T-helper 2 cell treated with Interferon-gamma antibody and Interleukin-4, amounts not matched to agents 5 μg/mL and 100 μg/mL, for 36 hours (primary cell): Measurements from ENCODE around the gene CBX6.

Experiments
- DNase-seq: peaks from one replicate; pipeline ENCODE4 v3.0.0; 2021; ENCODE audit warnings: low spot score
- H3K27ac Mint-ChIP-seq: one replicate; pipeline ENCODE4 v1.8.0; 2021; ENCODE audit warnings: mild to moderate bottlenecking, mixed read lengths
- H3K27me3 Mint-ChIP-seq: one replicate; pipeline ENCODE4 v1.8.0; 2021; ENCODE audit warnings: low read depth, mixed read lengths
- H3K36me3 Mint-ChIP-seq: one replicate; pipeline ENCODE4 v1.8.0; 2021; ENCODE audit warnings: low read depth, mixed read lengths
- H3K4me1 Mint-ChIP-seq: one replicate; pipeline ENCODE4 v1.8.0; 2021; ENCODE audit warnings: low read depth, mixed read lengths
- H3K4me3 Mint-ChIP-seq: one replicate; pipeline ENCODE4 v1.8.0; 2022; ENCODE audit warnings: mild to moderate bottlenecking, moderate library complexity, mixed read lengths
- H3K9me3 Mint-ChIP-seq: one replicate; pipeline ENCODE4 v1.8.0; 2021; ENCODE audit warnings: mixed read lengths

Gene CBX6

DNA sequence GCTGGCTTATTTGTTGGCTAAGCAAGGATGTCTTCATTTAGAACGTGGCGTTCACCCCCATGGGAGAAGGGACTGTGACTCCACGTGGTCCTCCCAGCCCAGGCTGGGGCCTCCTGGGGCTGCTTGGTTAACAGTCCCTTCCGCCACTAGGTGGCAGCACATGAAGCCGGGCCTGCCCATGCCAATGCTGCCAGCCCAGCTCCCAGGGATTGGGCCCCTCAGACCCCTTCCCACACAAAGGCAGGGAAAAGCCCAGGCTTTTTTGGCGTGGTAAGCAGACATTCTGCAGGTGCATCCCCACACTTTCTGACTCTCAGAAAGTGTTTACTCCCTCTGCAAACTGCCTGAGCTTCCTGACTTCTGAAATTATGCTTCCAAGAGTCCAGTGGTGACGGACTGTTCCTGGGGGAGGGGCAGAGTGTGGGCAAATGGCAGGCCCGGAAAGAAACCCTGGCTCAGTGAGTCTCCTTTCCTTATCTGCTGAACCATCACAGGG lies 3.1 kb downstream of the CBX6 start:
- H3K27me3 Mint-ChIP-seq: peaks cover 12% of the 10 kb centered on the region
- peaks cover 17% of the 10 kb centered on the region for H3K36me3 Mint-ChIP-seq
- H3K4me1 Mint-ChIP-seq: peaks cover 32% of the 10 kb centered on the region
- DNase-seq: peak; percentile 76
- no peak overlapping the region for H3K27ac Mint-ChIP-seq
- H3K9me3 Mint-ChIP-seq: no peaks in the 10 kb centered on the region
- H3K4me3 Mint-ChIP-seq: no peak overlapping the region

DNA sequence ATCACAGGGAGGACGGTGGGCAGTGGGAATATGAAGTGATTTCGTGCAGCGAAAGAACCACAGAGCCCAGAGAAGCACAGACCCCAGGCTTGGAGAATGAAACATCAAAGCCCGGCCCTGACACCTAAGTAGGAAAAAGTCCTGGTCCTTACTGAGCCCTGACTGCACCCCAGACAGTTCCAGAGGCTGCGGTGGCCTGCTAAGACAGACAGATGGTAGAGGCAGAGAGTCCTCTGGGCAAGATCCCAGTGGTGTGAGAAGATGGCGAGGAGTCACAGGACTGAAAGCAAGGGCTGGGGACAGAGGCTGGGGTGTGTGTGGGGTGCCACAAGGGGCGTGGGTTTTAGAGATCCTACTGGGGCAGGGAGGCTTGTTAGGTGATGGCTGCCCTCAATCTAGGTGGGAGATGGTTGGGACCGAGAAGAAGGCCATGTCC lies 3.7 kb downstream of the CBX6 start:
- Mint-ChIP-seq H3K9me3 (no peaks in the 10 kb centered on the region), H3K36me3 (peaks cover 16% of the 10 kb centered on the region), H3K4me1 (peaks cover 26% of the 10 kb centered on the region), H3K27ac (no peak overlapping the region), H3K27me3 (peaks cover 6% of the 10 kb centered on the region), H3K4me3 (no peak overlapping the region)
- DNase-seq: no peak

DNA sequence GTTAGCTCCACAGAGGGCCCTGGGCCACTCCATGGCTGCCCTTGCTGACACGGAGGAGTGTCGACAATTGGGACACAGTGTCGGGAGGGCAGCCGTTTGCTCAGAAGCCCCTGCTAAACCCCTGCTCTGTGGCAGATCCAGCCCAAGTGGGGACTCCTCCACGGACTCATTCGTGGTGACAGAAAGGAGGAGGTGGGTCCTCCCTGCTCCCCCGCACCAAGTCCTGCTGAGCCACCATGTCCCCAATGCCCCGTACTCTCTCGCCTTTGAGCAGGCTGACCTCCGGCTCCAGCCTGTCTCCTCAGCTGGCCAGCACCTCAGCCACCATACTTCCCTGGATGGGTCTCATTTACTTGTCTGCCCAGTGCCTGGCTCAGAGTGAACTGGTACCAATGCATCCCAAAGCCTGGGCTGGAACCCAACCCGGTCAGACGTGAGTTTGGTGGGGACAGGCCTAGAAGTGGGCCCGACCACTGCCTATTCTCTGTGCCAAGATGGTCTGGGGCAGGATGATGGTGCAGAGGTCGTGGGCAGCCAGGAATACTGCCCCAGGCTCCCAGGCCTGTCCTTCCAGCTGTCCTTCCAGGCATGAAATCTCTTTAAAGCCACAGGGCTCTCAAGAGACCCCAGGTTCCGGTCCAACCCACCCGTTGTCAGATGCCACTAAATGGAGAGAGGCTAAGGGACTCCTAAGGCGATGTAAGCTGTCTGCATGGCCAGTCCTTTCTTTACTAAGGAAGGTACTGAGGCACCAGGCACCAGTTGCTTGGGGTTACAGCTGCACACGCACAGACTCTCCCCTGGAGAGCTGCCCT lies 4.3 kb downstream of the CBX6 start:
- H3K36me3 Mint-ChIP-seq: peaks cover 16% of the 10 kb centered on the region
- H3K9me3 Mint-ChIP-seq: no peaks in the 10 kb centered on the region
- H3K27me3 Mint-ChIP-seq: peaks cover 4% of the 10 kb centered on the region
- DNase-seq: no peak
- no peak overlapping the region for H3K27ac Mint-ChIP-seq
- no peak overlapping the region for H3K4me3 Mint-ChIP-seq
- H3K4me1 Mint-ChIP-seq: peaks cover 24% of the 10 kb centered on the region

DNA sequence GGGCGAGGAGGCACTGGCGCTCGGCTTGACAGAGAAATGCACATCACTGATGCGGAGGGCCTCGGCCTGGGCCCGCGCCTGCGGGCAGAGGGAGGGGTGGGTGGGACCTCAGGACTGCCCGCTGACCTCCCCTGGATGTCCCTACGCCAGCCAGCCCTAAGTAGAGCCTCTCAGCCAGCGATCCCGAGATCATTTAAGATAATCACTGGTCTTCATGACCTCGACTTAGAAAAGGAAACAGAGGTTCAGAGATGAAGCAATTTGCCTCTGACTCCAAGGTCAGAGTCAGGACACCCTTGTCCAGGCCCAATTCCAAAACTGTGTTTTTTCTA lies 4.9 kb downstream of the CBX6 start:
- no peaks in the 10 kb centered on the region for H3K9me3 Mint-ChIP-seq
- no peak overlapping the region for H3K4me3 Mint-ChIP-seq
- no peak for DNase-seq
- peaks cover 22% of the 10 kb centered on the region for H3K4me1 Mint-ChIP-seq
- H3K27me3 Mint-ChIP-seq: no peaks in the 10 kb centered on the region
- H3K27ac Mint-ChIP-seq: no peak overlapping the region
- H3K36me3 Mint-ChIP-seq: peaks cover 16% of the 10 kb centered on the region

DNA sequence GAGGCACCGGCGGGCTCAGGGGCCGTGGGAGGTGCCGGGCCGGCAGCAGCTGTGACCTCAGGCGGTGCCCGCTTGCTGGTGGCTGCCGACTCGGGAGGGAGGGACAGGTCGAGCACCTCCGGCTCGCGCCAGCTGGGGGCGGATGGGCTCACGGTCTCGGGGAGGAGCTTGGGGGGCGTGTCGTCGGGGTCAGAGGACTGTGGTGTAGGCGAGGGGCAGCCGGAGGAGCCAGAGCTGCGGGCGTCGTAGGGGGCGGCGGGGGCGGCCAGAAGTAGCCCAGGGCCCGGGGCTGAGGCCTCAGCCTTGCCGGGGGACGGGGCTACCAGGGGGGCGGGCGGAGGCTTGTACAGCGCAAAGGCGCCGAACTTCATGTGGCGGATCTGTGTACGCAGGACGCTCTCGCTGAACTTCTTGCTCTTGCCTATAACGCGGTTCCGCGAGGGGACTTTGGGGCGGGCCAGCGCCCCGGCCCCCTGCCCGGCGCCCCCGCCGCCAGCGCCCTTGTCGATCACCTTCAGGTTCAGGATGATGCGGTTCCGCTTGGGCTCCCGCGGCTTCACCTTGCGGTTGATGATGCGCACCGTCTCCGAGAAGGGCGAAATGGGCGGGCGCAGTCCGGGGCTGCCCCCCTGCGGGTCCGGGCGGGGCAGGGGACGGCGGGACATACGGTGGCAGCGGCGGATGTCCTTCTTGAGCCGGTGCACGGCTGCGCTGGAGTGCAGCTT lies 5.5 kb downstream of the CBX6 start:
- DNase-seq: no peak

DNA sequence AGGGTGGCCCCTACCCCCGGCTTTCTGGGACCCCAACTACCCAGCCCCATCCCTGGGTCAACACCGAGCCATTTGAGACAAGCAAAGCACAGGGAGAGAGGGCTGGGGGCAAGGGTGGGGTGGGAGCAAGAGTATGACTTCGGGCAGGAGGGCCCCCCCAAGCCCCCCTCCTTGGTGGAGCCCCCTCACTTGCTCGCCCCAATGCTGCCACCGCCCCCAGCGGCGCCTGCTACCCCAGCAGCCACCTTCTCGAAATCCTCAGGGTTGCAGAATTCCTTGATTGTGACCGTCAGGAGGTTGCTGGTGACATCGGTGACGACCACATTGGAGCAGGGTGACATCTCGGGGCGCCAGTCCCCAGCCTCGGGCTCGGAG lies 6.0 kb downstream of the CBX6 start:
- H3K27ac Mint-ChIP-seq: no peak overlapping the region
- H3K27me3 Mint-ChIP-seq: no peaks in the 10 kb centered on the region
- H3K36me3 Mint-ChIP-seq: peaks cover 16% of the 10 kb centered on the region
- H3K9me3 Mint-ChIP-seq: no peaks in the 10 kb centered on the region
- H3K4me1 Mint-ChIP-seq: peaks cover 21% of the 10 kb centered on the region
- no peak for DNase-seq
- no peak overlapping the region for H3K4me3 Mint-ChIP-seq

More for the DNA sequence above, 5.5 kb downstream of the CBX6 start:
- peaks cover 22% of the 10 kb centered on the region for H3K4me1 Mint-ChIP-seq
- H3K4me3 Mint-ChIP-seq: no peak overlapping the region
- no peak overlapping the region for H3K27ac Mint-ChIP-seq
- H3K36me3 Mint-ChIP-seq: peaks cover 16% of the 10 kb centered on the region
- H3K9me3 Mint-ChIP-seq: no peaks in the 10 kb centered on the region
- H3K27me3 Mint-ChIP-seq: no peaks in the 10 kb centered on the region

DNA sequence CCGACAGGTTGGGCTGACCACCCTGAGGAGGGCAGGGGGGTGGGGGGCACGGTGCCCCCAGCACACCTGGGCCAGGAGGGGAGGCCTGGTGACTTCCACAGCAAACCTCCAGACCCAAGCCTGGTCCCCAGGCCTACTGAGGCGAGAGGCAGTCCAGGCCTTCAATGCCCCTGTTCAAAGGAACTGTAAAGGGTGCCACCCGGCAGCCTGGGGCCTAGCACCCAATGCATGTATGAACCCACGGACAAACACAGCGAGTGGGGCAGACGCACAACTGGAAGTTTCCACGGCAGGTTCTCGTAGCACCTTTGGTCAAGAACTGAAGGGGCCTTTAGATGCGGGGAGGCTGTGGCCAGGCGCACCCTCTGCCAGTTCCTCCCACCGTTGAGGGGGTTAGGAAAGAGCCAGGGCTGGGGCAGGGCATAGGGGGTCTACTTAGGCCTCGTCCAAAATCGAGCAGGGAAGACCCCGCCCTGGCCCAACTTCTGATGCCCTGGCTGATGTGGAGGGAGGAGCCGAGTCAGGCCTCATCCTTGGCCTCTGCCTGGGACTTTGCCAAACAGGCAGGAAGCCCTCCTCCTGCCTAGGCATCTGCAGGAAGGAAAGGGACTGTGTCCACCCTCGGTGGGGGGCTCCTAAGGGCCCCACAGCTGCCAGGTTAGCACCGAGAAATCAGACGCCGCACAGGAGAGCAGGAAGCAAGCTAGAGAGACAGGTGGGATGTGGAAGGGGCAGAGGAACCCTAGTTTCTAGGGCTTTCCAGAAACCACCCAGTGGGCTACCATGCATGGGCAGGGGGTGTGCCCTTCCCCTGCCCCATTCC lies 6.6 kb downstream of the CBX6 start:
- H3K27ac Mint-ChIP-seq: no peak overlapping the region
- no peak overlapping the region for H3K4me3 Mint-ChIP-seq
- DNase-seq: no peak
- no peaks in the 10 kb centered on the region for H3K27me3 Mint-ChIP-seq
- H3K4me1 Mint-ChIP-seq: peaks cover 16% of the 10 kb centered on the region
- H3K36me3 Mint-ChIP-seq: peaks cover 13% of the 10 kb centered on the region
- H3K9me3 Mint-ChIP-seq: no peaks in the 10 kb centered on the region

DNA sequence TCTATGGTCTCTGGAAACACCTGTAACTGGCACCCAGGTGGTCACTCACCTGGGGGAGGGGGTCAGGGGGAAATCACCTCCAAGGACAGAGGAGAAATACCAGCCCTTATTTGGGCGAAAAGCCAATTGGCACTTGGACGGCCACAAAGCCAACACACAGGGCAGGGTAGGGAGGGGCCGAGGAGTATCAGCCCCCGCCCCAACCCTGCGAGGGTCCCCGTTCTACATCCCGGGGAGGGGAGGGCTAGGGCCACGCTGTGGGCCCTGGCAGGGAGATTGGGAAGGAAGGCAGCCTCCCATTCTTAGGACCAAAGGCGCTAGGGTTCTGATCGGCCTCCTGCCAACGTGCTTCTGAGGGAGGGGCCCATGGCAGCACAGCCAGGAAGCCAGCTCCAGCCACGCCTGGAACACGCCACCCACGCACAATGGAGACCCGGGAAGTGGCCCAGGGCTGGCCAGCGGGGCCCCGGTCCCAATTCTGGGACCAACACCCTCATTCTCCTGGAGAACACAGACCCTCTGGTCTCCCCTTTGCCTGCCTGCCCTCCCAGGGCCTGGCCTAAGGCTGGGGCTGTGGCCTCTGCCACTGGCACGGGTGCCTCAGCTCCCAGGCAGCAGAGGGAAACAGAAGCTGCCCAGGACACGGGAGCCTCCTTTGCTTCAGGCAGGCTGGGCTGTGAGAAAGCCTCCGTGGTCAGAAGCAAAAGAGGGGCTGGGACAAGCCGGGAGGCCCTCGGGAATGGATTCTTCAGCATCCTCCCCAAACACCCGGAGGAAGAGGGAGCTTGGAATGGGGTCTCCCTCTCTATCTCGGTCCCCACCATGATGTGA lies 7.4 kb downstream of the CBX6 start:
- Mint-ChIP-seq H3K36me3 (peaks cover 11% of the 10 kb centered on the region), H3K4me3 (no peak overlapping the region), H3K9me3 (no peaks in the 10 kb centered on the region), H3K4me1 (peaks cover 7% of the 10 kb centered on the region), H3K27ac (no peak overlapping the region), H3K27me3 (no peaks in the 10 kb centered on the region)
- DNase-seq: no peak

DNA sequence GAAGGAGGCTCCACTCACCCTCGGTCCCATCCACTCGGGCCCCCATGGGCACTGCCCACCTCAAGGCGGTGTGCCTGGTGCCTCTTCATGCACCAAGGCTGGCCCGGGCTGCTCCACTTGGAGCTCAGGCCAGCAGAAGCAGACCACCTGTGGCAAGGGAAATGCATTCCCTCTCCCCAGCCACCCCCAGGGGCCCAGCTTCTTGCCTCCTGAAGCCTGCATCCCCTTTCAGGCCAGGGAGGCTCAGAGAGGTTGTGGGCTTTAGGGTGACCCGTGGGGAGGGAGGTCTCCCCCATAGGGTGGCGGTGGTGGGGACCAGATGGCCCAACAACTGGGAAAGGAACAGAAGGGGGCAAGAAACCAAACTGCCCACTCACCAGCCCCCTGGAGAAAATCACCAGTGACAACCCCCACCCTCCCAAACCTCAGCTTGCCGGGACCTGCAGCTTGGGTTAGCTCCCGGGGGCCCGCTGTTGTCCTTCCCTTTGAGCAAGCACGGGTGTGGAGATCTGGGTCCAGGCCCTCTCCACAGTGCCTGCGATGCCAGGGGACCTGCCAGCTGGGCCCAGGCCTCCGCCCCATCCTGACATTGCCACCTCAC lies 8.4 kb downstream of the CBX6 start:
- no peak overlapping the region for H3K27ac Mint-ChIP-seq
- no peaks in the 10 kb centered on the region for H3K27me3 Mint-ChIP-seq
- no peaks in the 10 kb centered on the region for H3K9me3 Mint-ChIP-seq
- no peak for DNase-seq
- H3K4me1 Mint-ChIP-seq: peaks cover 4% of the 10 kb centered on the region
- H3K4me3 Mint-ChIP-seq: no peak overlapping the region
- peaks cover 8% of the 10 kb centered on the region for H3K36me3 Mint-ChIP-seq

DNA sequence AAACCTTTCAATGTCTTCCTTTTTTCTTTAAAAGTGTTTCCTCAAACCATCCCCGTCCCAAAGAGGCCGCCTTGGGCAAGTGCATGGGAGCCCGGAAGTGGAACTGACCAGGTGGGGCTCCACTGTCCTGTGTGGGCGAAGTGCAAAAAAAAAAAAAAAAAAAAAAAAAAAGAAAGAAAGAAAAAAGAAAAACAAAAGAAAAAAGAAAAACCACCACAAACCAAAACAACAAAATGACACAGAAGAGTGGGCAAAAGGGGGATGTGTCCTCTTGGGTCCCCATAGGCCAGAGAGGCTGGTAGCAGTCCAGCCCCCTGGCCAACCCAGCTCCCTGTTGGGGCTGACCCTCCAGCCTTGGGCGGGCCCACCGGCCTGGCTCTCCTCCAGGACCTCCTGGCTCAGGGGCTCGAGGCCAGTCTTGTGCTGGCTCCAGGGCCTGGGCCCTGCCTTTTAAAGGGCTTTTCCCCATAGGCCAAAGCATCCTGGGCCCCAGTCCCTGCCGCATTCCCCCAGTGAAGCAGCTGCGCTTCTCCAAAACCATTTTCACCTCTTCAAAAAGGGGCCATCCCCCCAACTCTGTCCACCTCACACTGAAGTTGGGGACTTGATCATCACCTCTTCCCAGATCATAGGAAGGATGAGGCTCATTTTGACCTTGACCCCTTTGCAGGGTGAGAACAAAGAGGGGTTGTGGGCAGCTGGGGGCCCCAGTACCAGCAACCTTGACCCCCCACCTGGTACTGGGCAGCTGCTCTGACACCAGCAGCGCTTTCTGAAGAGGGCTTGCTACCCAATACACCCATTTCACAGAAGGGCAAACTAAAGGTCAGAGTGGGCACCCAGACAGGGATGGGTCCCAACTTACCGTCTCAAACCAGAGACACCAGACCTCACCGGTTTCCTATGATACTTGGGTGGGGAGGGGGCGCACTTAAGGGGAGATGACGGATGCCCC lies 9.4 kb downstream of the CBX6 start:
- no peak overlapping the region for H3K27ac Mint-ChIP-seq
- no peak overlapping the region for H3K4me3 Mint-ChIP-seq
- peaks cover 4% of the 10 kb centered on the region for H3K36me3 Mint-ChIP-seq
- no peak for DNase-seq
- H3K27me3 Mint-ChIP-seq: peaks cover 1% of the 10 kb centered on the region
- H3K9me3 Mint-ChIP-seq: no peaks in the 10 kb centered on the region
- no peaks in the 10 kb centered on the region for H3K4me1 Mint-ChIP-seq

DNA sequence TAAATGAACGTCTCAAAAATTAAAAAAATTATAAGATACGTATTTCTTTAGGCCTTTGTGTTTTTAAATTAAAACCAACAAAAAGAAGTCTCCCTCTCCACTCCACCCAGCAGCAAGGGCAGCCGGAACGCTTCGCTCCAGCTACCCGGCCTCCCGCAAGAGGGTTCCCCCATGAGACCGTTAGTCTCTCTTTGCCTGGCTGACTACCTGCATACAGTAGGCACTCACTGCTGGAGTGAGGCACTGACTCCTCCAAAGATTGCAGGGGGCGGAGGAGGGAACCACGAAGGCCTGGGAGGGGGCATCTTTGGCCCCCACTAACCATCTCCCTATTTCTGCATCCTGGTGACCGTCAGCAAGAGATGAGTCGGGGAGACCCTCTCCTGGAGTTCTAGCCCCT lies 10.1 kb downstream of the CBX6 start:
- DNase-seq: no peak
- H3K9me3 Mint-ChIP-seq: no peaks in the 10 kb centered on the region
- H3K27ac Mint-ChIP-seq: no peak overlapping the region
- peaks cover 2% of the 10 kb centered on the region for H3K36me3 Mint-ChIP-seq
- no peaks in the 10 kb centered on the region for H3K4me1 Mint-ChIP-seq
- H3K27me3 Mint-ChIP-seq: peaks cover 4% of the 10 kb centered on the region
- no peak overlapping the region for H3K4me3 Mint-ChIP-seq

DNA sequence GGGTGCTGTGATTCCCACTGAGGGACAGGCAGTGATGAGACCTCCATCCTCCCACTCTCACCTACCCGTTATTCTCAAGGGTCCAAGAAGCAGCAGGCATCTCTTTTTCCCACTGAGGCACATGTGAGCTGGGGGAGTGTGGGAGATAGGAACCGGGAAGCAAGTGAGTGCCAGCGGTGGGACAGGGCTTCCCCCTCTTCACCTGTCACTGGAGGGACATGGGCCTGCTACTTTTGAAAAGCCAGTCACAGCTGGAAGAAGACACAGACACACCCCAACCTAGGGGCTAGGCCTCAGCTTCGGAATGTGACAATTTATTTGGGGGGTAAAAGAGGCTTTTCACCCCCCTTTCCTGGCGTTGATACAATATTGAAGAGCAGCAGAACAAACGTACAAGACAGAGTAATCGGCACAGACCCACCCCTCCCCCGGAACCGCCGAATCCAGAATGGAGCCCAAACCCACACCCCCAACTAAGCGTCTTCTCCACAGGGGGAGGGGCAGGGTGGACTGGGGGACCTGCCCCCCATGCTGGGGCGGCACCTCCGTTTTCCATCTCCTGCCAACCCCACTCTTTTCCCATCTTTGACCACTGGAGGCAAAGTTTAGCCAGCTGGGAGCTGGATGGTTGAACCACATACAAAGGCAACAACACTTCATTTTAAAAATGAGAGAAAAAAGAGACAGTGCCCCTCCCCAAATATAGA lies 10.7 kb downstream of the CBX6 start:
- Mint-ChIP-seq H3K36me3 (peaks cover 2% of the 10 kb centered on the region), H3K9me3 (no peaks in the 10 kb centered on the region), H3K4me1 (no peaks in the 10 kb centered on the region), H3K4me3 (no peak overlapping the region), H3K27ac (no peak overlapping the region), H3K27me3 (peaks cover 4% of the 10 kb centered on the region)
- no peak for DNase-seq
